ENCODE measurements around the gene PLA2G2E. TPM values are rescaled to one million over a fixed set of nuclear protein-coding genes. Genes with fewer than 3 reads are reported as not detected.

Gene PLA2G2E
- total RNA-seq, 1 donor from 2014 or later: not detected

DNA sequence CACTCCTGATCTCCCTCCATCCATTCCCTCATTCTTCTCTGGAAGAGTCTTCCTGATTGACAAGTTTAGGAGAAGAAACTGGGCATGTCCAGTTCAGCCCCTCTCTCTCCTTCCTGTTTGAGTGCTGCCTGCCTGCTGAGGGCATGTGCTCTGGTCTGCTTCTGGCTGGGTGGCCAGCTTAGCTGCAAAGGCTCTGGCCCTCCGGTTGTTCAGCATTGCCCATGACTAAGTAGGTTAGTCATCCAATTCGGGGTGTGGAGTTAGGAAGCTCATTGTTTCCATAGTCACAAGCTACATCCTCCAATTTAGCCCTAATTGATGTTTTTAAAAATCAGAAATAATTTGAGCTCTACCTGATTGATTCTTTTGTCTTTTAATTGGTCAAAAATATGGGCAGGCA lies 25.6 kb upstream of the PLA2G2E start:
- Mint-ChIP-seq H3K9me3 (ENCODE audit: unreplicated experiment) (no peaks in the 10 kb centered on the region), H3K4me1 (ENCODE audit: unreplicated experiment) (no peaks in the 10 kb centered on the region)

DNA sequence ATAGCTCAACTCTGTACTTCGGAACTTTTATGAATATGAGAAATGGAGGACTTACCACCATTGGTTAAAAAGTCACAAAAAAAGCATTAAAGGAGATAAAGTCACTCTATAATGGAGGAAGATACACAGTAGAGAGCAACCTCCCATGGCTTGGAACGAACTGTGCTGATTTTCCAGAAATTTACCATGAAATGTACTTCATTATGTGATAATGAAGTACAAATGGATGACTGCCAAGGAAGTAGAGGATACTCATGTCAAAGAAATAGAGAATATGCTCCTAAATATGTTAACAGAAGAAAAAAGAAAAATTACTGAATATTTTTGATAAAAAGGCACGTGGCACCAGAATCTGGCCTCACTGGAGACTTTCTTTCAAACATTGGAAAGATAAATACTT lies 23.6 kb upstream of the PLA2G2E start:
- TF ChIP-seq CTCF (IDR thresholded peaks at IDR 0.05): no peak
- no peak overlapping the region for H3K27ac Mint-ChIP-seq (ENCODE audit: unreplicated experiment)
- H3K4me1 Mint-ChIP-seq (ENCODE audit: unreplicated experiment): no peaks in the 10 kb centered on the region
- no peaks in the 10 kb centered on the region for H3K9me3 Mint-ChIP-seq (ENCODE audit: unreplicated experiment)
- DNase-seq (ENCODE audit: extremely low spot score, unreplicated experiment): no peak
- peaks cover 7% of the 10 kb centered on the region for H3K27me3 Mint-ChIP-seq (ENCODE audit: unreplicated experiment)
- H3K4me3 Mint-ChIP-seq (ENCODE audit: unreplicated experiment): no peak overlapping the region
- H3K36me3 Mint-ChIP-seq (ENCODE audit: unreplicated experiment): no peaks in the 10 kb centered on the region

More for the DNA sequence above, 25.6 kb upstream of the PLA2G2E start:
- Mint-ChIP-seq H3K27me3 (ENCODE audit: unreplicated experiment) (peaks cover 13% of the 10 kb centered on the region), H3K27ac (ENCODE audit: unreplicated experiment) (no peak overlapping the region), H3K4me3 (ENCODE audit: unreplicated experiment) (no peak overlapping the region), H3K36me3 (ENCODE audit: unreplicated experiment) (no peaks in the 10 kb centered on the region)
- no peak for TF ChIP-seq CTCF (IDR thresholded peaks at IDR 0.05)
- no peak for DNase-seq (ENCODE audit: extremely low spot score, unreplicated experiment)

GRCh38 chr1:19946331-19946751 lies 22.9 kb upstream of the PLA2G2E start:
- Mint-ChIP-seq H3K27me3 (ENCODE audit: unreplicated experiment) (peaks cover 7% of the 10 kb centered on the region), H3K36me3 (ENCODE audit: unreplicated experiment) (no peaks in the 10 kb centered on the region), H3K27ac (ENCODE audit: unreplicated experiment) (no peak overlapping the region), H3K4me3 (ENCODE audit: unreplicated experiment) (no peak overlapping the region), H3K9me3 (ENCODE audit: unreplicated experiment) (no peaks in the 10 kb centered on the region), H3K4me1 (ENCODE audit: unreplicated experiment) (no peaks in the 10 kb centered on the region)
- no peak for DNase-seq (ENCODE audit: extremely low spot score, unreplicated experiment)
- TF ChIP-seq CTCF (IDR thresholded peaks at IDR 0.05): no peak

GRCh38 chr1:19945914-19946313 lies 22.5 kb upstream of the PLA2G2E start:
- H3K4me1 Mint-ChIP-seq (ENCODE audit: unreplicated experiment): no peaks in the 10 kb centered on the region

GRCh38 chr1:19942657-19943056 lies 19.2 kb upstream of the PLA2G2E start:
- Mint-ChIP-seq H3K36me3 (ENCODE audit: unreplicated experiment) (no peaks in the 10 kb centered on the region), H3K27me3 (ENCODE audit: unreplicated experiment) (peaks cover 7% of the 10 kb centered on the region), H3K4me1 (ENCODE audit: unreplicated experiment) (no peaks in the 10 kb centered on the region), H3K27ac (ENCODE audit: unreplicated experiment) (no peak overlapping the region), H3K4me3 (ENCODE audit: unreplicated experiment) (no peak overlapping the region), H3K9me3 (ENCODE audit: unreplicated experiment) (no peaks in the 10 kb centered on the region)
- DNase-seq (ENCODE audit: extremely low spot score, unreplicated experiment): no peak
- no peak for TF ChIP-seq CTCF (IDR thresholded peaks at IDR 0.05)

More at GRCh38 chr1:19945914-19946313, 22.5 kb upstream of the PLA2G2E start:
- H3K9me3 Mint-ChIP-seq (ENCODE audit: unreplicated experiment): no peaks in the 10 kb centered on the region
- peaks cover 7% of the 10 kb centered on the region for H3K27me3 Mint-ChIP-seq (ENCODE audit: unreplicated experiment)
- no peak overlapping the region for H3K4me3 Mint-ChIP-seq (ENCODE audit: unreplicated experiment)
- no peak overlapping the region for H3K27ac Mint-ChIP-seq (ENCODE audit: unreplicated experiment)
- H3K36me3 Mint-ChIP-seq (ENCODE audit: unreplicated experiment): no peaks in the 10 kb centered on the region
- DNase-seq (ENCODE audit: extremely low spot score, unreplicated experiment): no peak
- no peak for TF ChIP-seq CTCF (IDR thresholded peaks at IDR 0.05)

Measured in osteocyte (in vitro differentiated cells).